WTC11 (cell line): ENCODE measurements around the gene HAND1. TPM values are rescaled to one million over a fixed set of nuclear protein-coding genes. Genes with fewer than 3 reads are reported as not detected.

Source experiments
- ATAC-seq: fragments of 200-7000 bp; cut with Tn5 transposase; 2 replicates; pipeline ENCODE4 v1.10.0; 2021; ENCODE audit warnings: mild to moderate bottlenecking, moderate library complexity
- CTCF ChIA-PET: fragments of 300-600 bp; sonication (Branson Sonifier 250); formaldehyde crosslinking; loops from one replicate; lab custom pipeline; 2021; ENCODE audit warnings: antibody characterized with exemption; lab: Charles Lee
- POLR2A ChIA-PET: fragments of 350-600 bp; sonication (Branson Sonifier 250); formaldehyde crosslinking; loops from one replicate; lab custom pipeline; 2021; ENCODE audit warnings: antibody characterized with exemption; lab: Charles Lee
- DNase-seq: peaks from one replicate; pipeline ENCODE4 v3.0.0; 2021; ENCODE audit warnings: low spot score
- H3K27ac Mint-ChIP-seq: 2 replicates; pipeline ENCODE4 v1.8.0; 2021; ENCODE audit warnings: mixed read lengths
- H3K27me3 Mint-ChIP-seq: 2 replicates; pipeline ENCODE4 v1.8.0; 2021; ENCODE audit warnings: low read depth, mild to moderate bottlenecking, moderate library complexity, mixed read lengths
- H3K36me3 Mint-ChIP-seq: 2 replicates; pipeline ENCODE4 v1.8.0; 2021; ENCODE audit warnings: mixed read lengths
- H3K4me1 Mint-ChIP-seq: 2 replicates; pipeline ENCODE4 v1.8.0; 2022; ENCODE audit warnings: mixed read lengths
- H3K4me3 Mint-ChIP-seq: 2 replicates; pipeline ENCODE4 v1.8.0; 2021; ENCODE audit warnings: mild to moderate bottlenecking, moderate library complexity, mixed read lengths
- H3K9me3 Mint-ChIP-seq: 2 replicates; pipeline ENCODE4 v1.8.0; 2021; ENCODE audit warnings: mixed read lengths
- AR ChIP-seq: fragments of 250-450 bp; sonication (Bioruptor Pico); IDR thresholded peaks from 2 replicates; pipeline ENCODE4 v1.9.0; 2021; ENCODE audit warnings: mild to moderate bottlenecking
- CREM ChIP-seq: sonication (generic); formaldehyde crosslinking; IDR thresholded peaks from 2 replicates; pipeline ENCODE4 v1.8.1; 2022; ENCODE audit warnings: mild to moderate bottlenecking, missing genetic modification reagents, moderate library complexity
- CTCF ChIP-seq: fragments of 200-600 bp; IDR thresholded peaks from 2 replicates; pipeline ENCODE4 v1.8.0; 2022; ENCODE audit warnings: antibody characterized with exemption
- E2F5 ChIP-seq: sonication (generic); formaldehyde crosslinking; IDR thresholded peaks from 2 replicates; pipeline ENCODE4 v1.8.1; 2022; ENCODE audit warnings: mild to moderate bottlenecking, moderate library complexity, missing genetic modification reagents
- EMX1 ChIP-seq: fragments of 250-450 bp; sonication (Bioruptor Pico); IDR thresholded peaks from 2 replicates; pipeline ENCODE4 v1.8.0; 2021; ENCODE audit warnings: mild to moderate bottlenecking
- FOXK1 ChIP-seq: sonication (generic); formaldehyde crosslinking; IDR thresholded peaks from 2 replicates; pipeline ENCODE4 v1.8.0; 2022; ENCODE audit warnings: mild to moderate bottlenecking, moderate library complexity, missing genetic modification reagents
- HMGA2 ChIP-seq: fragments of 250-450 bp; sonication (Bioruptor Pico); IDR thresholded peaks from 2 replicates; pipeline ENCODE4 v1.4.0; 2021; ENCODE audit warnings: mild to moderate bottlenecking, moderate library complexity
- NFE2L1 ChIP-seq: sonication (generic); formaldehyde crosslinking; IDR thresholded peaks from 2 replicates; pipeline ENCODE4 v1.8.1; 2023; ENCODE audit warnings: missing genetic modification reagents
- OVOL2 ChIP-seq: fragments of 250-450 bp; sonication (Bioruptor Pico); IDR thresholded peaks from 2 replicates; pipeline ENCODE4 v1.9.0; 2021; ENCODE audit warnings: mild to moderate bottlenecking, borderline replicate concordance
- SMAD3 ChIP-seq: sonication (generic); formaldehyde crosslinking; IDR thresholded peaks from 2 replicates; pipeline ENCODE4 v1.8.0; 2022; ENCODE audit warnings: missing genetic modification reagents, mild to moderate bottlenecking, borderline replicate concordance
- TCF7 ChIP-seq: sonication (generic); formaldehyde crosslinking; IDR thresholded peaks from 2 replicates; pipeline ENCODE4 v1.8.0; 2022; ENCODE audit warnings: mild to moderate bottlenecking, low read depth, missing genetic modification reagents, moderate library complexity
- ZNF121 ChIP-seq: sonication (generic); formaldehyde crosslinking; IDR thresholded peaks from 2 replicates; pipeline ENCODE4 v1.8.0; 2023; ENCODE audit warnings: missing genetic modification reagents
- ZNF138 ChIP-seq: sonication (generic); formaldehyde crosslinking; conservative IDR thresholded peaks from 2 replicates; pipeline ENCODE4 v1.8.1; 2022; ENCODE audit warnings: mild to moderate bottlenecking, moderate library complexity, missing genetic modification reagents
- ZNF423 ChIP-seq: fragments of 250-450 bp; sonication (Bioruptor Pico); IDR thresholded peaks from 2 replicates; pipeline ENCODE4 v2.1.2; 2022; ENCODE audit warnings: mild to moderate bottlenecking, moderate library complexity
- ZNF425 ChIP-seq: fragments of 250-450 bp; sonication (Bioruptor Pico); conservative IDR thresholded peaks from 2 replicates; pipeline ENCODE4 v1.9.0; 2021; ENCODE audit warnings: mild to moderate bottlenecking
- total RNA-seq: library from RNA; stranded (reverse); gene quantifications from 3 replicates; pipeline ENCODE4 v1.2.3, GENCODE V29; 2021
- TF ChIP-seq, protein P1 (sequence below): sonication (generic); formaldehyde crosslinking; IDR thresholded peaks from 2 replicates; pipeline ENCODE4 v1.8.0; 2023; ENCODE audit warnings: missing genetic modification reagents, mild to moderate bottlenecking, borderline replicate concordance

The HAND1 gene
- total RNA-seq, 1 experiment from 2014 or later, result not detected

- TF ChIP-seq ZNF425 (CRISPR knock-in tag) (no peak), HMGA2 (CRISPR knock-in tag) (no peak), ZNF423 (no peak), FOXK1 (no peak), AR (no peak), CTCF (no peak), NFE2L1 (no peak), CREM (CRISPR knock-in tag) (no peak), EMX1 (CRISPR knock-in tag) (no peak), TCF7 (CRISPR knock-in tag) (no peak), OVOL2 (CRISPR knock-in tag) (no peak)
Observed at GRCh38 chr5:154524181-154524580, 46.2 kb upstream of the HAND1 start (continued).

DNA sequence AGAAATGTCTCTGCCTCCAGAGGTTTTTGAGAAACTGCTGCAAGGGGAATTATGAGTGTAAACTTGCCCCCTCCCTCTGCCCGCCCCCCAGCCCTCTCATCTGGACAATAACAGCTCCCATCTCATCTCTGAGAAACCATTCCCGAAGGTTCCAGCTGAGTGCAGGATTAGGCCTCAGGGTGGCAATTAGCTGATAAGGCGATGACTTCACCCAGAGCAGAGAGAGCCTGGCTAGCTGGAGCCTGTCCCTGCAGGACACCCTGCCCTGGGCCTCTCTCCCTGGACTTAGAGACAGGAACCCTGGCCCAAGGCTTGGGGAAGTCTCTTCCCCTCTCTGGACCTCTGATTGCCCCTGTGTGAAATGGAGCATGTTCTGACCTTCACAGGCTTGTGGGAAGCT, 45.7 kb upstream of the HAND1 start:
- Mint-ChIP-seq H3K4me3 (no peak overlapping the region), H3K27ac (no peak overlapping the region)
- no peak for DNase-seq

More for the DNA sequence above, 45.7 kb upstream of the HAND1 start:
- H3K27me3 Mint-ChIP-seq, result peaks cover 32% of the 10 kb centered on the region
- TF ChIP-seq, protein P1, sequence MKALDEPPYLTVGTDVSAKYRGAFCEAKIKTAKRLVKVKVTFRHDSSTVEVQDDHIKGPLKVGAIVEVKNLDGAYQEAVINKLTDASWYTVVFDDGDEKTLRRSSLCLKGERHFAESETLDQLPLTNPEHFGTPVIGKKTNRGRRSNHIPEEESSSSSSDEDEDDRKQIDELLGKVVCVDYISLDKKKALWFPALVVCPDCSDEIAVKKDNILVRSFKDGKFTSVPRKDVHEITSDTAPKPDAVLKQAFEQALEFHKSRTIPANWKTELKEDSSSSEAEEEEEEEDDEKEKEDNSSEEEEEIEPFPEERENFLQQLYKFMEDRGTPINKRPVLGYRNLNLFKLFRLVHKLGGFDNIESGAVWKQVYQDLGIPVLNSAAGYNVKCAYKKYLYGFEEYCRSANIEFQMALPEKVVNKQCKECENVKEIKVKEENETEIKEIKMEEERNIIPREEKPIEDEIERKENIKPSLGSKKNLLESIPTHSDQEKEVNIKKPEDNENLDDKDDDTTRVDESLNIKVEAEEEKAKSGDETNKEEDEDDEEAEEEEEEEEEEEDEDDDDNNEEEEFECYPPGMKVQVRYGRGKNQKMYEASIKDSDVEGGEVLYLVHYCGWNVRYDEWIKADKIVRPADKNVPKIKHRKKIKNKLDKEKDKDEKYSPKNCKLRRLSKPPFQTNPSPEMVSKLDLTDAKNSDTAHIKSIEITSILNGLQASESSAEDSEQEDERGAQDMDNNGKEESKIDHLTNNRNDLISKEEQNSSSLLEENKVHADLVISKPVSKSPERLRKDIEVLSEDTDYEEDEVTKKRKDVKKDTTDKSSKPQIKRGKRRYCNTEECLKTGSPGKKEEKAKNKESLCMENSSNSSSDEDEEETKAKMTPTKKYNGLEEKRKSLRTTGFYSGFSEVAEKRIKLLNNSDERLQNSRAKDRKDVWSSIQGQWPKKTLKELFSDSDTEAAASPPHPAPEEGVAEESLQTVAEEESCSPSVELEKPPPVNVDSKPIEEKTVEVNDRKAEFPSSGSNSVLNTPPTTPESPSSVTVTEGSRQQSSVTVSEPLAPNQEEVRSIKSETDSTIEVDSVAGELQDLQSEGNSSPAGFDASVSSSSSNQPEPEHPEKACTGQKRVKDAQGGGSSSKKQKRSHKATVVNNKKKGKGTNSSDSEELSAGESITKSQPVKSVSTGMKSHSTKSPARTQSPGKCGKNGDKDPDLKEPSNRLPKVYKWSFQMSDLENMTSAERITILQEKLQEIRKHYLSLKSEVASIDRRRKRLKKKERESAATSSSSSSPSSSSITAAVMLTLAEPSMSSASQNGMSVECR (CRISPR knock-in tag), result no peak
- no peak for TF ChIP-seq ZNF138 (CRISPR knock-in tag)
- TF ChIP-seq SMAD3 (CRISPR knock-in tag), result no peak
- no peak for TF ChIP-seq E2F5 (CRISPR knock-in tag)
- no peak for TF ChIP-seq ZNF121
- TF ChIP-seq HMGA2 (CRISPR knock-in tag), result no peak
- POLR2A ChIA-PET, result no interaction called here
- no peak for ATAC-seq
- CTCF ChIA-PET, result interaction anchor here (1.1 to 1.5 kb wide), 5 partner anchors 13 to 366 kb away, joined by 3 to 4 read pairs (median 3); no protein-coding TSS in a partner anchor
- no peaks in the 10 kb centered on the region for H3K9me3 Mint-ChIP-seq
- no peaks in the 10 kb centered on the region for H3K36me3 Mint-ChIP-seq
- H3K4me1 Mint-ChIP-seq, result peaks cover 22% of the 10 kb centered on the region
